ENCODE results near the gene PTPRN2.
A peak's percentile ranks its signal among the peaks of the same experiment; 100 is the strongest.

Gene PTPRN2

DNA sequence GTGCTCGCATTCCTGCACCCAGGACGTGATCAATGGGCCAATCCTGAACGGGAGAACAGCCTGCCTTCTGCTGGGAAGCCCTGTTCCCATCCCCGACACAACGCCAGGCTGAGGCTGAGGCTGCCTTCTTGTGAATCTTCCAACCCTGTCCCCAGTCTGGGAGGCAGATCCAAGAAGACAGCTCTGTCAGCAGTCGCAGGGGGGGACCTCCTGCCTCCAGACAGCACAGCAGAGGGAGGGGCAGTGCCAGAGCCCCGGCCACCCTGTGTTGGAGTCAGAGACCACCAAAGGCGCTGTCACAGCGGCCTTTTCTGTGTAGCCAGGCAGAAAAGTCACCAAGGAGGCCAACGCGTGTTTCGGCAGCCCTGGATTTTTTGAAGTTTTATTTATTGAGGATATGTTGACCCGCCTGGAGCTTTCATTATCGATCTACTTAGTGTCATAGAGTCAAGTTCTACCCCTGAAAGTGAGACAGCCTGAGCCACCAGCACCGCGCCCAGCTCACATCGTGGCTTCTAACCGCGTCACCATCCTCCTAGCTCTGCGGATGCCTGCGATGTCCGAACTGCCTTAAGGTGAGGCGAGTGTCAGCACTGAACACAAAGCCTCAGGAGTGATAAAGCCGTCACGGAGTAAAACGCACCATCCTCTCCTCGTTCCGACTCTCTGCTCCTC lies 86.1 kb downstream of the PTPRN2 start:
- FAIRE-seq, result no peak
- no peak for DNase-seq (ENCODE audit: insufficient read length, low spot score)
- TF ChIP-seq POLR2A (IDR thresholded peaks at IDR 0.05; ENCODE audit: low read depth, low read length), result no peak

DNA sequence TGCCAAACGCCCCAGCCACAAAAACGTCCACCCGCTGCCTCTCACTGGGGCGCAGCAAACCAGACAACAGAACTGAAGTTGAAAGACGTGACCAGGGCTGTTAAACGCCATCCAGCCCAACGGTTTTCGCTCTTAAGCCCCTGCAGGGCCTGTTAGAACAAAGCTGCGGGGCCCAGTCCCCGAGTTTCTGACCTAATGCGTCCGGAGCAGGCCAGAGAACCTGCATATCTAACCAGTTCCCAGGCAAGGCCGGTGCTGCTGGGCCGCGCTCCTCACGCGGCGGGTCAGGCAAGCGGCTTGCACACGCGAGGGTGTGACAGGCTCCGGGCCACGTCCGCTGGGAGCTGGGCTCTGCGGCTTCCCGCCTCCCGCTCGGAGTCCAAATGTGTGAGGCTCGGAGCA lies 87.0 kb downstream of the PTPRN2 start:
- no peak for DNase-seq (ENCODE audit: insufficient read length, low spot score)
- no peak for FAIRE-seq
- no peak for TF ChIP-seq POLR2A (IDR thresholded peaks at IDR 0.05; ENCODE audit: low read depth, low read length)

DNA sequence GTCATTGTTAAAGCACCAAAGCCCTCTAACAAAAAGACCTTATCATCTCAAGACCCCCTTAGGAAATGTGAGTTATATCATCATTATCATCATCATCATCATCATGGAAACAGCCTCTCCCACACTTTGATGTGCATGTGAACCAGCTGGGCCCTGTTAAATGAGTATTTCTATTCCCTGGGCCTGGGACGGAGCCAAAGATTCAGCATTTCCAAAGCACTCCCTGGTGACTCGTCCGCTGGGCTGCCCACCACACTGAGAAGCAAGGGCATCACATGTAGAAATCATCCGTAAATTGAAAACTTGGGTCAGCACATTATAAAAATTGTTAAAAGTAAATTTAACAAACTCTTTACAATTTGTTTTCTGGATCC lies 88.6 kb downstream of the PTPRN2 start:
- no peak for TF ChIP-seq POLR2A (IDR thresholded peaks at IDR 0.05; ENCODE audit: low read depth, low read length)
- FAIRE-seq (no peak), DNase-seq (ENCODE audit: insufficient read length, low spot score) (no peak)

DNA sequence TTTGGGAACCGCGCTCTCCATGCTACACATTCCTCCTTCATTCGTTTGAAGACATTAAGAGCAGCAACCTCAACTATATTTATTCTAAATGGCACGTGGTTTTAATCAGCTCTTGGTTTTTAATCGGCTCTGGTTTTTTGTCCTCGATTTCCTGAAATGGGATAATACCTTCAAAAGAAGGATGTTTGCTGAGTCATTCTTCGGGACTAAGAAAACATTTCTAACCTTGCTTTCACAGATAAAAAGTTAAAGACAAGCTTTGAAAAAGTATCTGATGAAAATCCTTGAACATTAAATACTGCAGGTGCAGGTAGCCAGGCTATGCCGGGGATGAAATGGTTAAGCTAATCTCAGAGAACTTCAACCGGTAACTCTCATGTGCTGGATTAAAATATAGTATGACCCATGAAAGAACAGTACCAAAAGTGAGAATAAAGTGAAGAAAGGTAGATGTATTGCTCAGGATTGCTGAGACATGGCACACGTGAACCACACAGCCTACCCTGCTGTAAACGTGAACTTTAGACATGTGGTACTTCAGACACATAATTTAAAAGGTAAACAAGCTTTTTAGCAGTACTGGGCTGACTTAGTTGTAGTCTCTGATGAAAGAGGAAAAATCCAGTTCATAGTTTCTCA lies 89.1 kb downstream of the PTPRN2 start:
- TF ChIP-seq POLR2A (IDR thresholded peaks at IDR 0.05; ENCODE audit: low read depth, low read length), result no peak
- FAIRE-seq (no peak), DNase-seq (ENCODE audit: insufficient read length, low spot score) (no peak)

DNA sequence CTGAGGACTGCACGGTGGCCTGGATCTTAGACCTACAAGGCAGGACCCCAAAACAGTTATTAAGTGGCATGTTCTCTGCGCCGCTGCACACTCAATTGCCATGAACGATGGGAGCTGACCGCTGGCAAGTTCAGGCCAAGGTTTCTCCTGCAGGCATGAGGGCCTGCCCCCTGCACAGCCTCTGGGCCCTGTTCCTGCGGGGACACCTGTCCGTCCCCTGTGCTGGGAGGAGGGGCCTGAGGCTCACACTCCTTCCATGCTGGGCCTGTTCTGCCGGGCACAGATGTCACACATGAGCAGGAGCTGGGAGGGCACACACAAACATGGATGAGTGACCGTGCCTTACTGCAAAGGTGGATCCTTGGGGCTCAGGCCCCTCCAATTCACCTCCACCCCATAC lies 90.0 kb downstream of the PTPRN2 start:
- DNase-seq (ENCODE audit: insufficient read length, low spot score) (no peak), FAIRE-seq (no peak)
- no peak for TF ChIP-seq POLR2A (IDR thresholded peaks at IDR 0.05; ENCODE audit: low read depth, low read length)

DNA sequence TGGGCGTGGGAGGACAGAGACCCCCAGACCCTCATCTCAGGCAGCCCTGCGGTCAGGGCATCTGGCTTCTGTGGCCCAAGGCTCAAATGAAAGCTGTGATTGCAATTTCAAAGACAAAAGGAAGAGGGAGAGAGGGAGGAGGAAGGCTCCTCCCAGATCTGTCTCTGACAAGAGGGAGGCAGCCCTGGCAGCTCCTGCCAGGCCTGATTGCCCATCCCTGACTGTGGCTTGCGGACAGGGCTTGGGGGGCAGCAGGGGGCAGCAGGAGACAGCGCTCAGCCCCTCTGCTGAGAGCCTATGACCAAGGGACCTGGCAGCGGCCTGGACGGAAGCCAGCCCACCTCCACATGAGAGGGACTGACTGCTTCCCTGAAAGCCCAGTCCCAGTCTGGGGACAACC lies 91.8 kb downstream of the PTPRN2 start:
- no peak for TF ChIP-seq POLR2A (IDR thresholded peaks at IDR 0.05; ENCODE audit: low read depth, low read length)
- FAIRE-seq, result no peak
- DNase-seq (ENCODE audit: insufficient read length, low spot score), result peak; percentile 70

DNA sequence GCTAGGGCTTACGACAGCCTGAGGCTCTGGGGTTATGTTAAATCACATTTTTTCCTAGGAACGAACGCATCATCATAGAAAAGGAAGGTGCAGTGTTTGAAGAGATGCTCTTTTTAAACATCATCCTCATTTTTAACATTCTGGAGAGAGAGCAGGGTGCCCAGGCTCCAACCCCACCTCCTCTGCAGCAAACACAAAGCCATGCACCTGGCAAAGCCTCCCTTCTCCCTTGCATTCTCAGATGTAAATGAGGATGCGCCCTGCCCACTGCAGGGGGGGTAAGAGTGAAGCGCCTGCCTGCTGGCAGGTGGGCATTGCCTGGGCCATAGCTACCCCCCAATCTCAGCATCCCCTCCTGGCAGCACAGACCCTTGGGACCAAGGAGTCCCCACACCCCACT lies 92.4 kb downstream of the PTPRN2 start:
- no peak for FAIRE-seq
- TF ChIP-seq POLR2A (IDR thresholded peaks at IDR 0.05; ENCODE audit: low read depth, low read length), result no peak
- DNase-seq (ENCODE audit: insufficient read length, low spot score), result no peak

DNA sequence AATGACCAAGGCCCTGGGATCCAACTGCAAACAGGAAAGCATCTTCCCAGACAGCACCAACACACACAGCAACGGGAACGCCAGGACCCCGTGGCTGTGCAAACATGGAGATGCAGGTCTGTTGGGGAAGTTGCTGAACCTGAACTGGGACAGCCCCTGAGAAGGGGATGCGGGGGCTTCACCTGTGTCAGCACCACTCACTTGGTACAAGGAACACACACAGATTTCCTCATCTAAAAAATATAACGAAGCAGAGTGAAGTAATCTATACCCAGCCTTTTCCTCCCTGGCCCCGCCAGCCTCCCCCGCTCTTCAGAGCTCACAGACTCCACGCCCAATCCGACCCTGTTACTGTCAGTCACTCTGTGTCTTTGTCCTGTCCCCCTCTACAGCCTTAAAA lies 93.0 kb downstream of the PTPRN2 start:
- DNase-seq (ENCODE audit: insufficient read length, low spot score) (no peak), FAIRE-seq (no peak)
- TF ChIP-seq POLR2A (IDR thresholded peaks at IDR 0.05; ENCODE audit: low read depth, low read length), result no peak

DNA sequence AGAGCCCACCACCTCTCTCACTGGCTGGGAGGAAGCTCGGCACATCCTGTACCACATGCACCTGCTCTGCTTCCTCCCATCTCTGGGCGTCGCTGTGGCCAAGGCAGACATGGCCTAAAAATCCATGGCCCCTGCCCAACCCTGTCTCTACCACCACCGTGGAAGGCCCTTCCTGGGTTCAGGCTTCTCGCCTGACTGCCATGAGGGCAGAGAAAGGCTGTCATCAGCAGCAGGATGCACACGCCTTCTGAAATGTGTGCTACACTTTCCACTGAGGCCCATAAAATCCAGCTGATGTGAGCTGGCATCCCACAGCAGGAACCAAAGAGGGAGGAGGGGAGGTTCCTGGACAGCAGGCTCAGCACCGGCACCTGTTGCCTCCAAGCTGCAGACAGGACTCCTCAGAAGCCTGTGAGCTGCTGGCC lies 93.4 kb downstream of the PTPRN2 start:
- FAIRE-seq (no peak), DNase-seq (ENCODE audit: insufficient read length, low spot score) (no peak)
- no peak for TF ChIP-seq POLR2A (IDR thresholded peaks at IDR 0.05; ENCODE audit: low read depth, low read length)

DNA sequence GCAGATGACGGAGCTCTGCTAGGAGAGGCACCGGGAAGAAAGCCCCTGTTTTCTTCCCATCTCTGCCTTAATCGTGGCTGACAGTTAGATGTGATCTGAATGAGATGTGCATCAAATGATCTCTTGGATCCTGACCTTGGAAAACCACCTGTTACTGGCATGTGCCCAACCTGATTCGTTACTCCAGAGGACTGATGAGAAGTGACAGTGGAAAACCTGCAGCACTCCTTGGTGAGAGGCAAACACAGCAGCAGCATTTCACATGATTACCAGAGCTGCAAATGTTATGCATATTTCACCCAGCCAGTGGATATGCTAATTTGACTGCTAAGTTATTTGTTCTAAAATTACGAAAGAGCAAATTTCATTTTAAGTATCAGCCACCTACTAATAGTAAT lies 95.3 kb downstream of the PTPRN2 start:
- DNase-seq (ENCODE audit: insufficient read length, low spot score) (no peak), FAIRE-seq (no peak)
- TF ChIP-seq POLR2A (IDR thresholded peaks at IDR 0.05; ENCODE audit: low read depth, low read length), result no peak

DNA sequence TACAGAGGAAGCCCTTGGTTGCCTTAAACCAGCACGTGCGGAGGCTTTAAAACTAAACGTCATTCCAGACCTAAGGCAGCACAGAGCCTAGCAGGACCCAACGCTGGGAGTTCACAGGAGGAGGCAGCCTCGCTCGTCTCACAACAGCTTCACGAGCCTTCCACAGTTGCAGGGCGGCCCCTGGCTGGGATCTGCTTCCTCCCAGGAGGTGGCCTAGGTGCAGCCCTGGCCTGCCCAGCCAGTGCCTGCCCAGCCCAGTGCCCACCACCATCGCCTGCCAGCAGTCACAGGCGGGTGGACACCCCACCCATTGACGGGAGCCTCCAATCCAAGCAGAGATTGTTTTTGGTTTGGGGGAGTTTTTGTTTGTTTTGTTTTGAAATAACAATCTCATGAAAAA lies 96.5 kb downstream of the PTPRN2 start:
- FAIRE-seq, result no peak
- DNase-seq (ENCODE audit: insufficient read length, low spot score), result no peak
- TF ChIP-seq POLR2A (IDR thresholded peaks at IDR 0.05; ENCODE audit: low read depth, low read length), result no peak

DNA sequence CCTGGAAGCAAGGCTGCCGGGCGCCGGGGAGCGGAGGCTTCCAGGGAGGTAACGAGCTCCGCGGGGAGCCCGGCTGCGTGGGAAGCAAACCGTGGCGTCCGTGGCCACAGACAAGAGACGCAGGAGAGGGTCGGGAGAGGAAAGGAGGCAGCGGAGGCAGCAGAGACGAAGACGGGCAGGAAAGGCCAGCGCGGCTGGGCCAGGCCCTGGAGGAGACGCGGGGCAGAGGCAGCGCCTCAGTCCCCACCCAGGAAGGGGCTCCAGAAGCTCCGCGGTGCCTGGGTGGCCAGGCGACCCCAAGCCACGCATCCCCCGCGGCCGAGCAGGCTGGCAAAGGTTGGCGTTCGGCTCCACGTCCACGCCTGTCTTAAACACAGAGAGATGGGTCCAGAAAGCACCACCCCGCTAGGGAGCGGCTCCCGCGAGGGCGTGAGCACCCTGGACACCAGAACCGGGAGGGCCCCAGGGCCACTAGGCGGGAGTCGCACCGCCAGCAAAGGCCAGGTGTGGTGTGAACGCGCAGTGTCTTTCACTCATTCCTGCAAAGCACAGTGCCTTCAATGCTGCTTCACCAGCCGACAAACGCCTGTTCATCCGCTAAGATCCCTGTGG lies 97.3 kb downstream of the PTPRN2 start:
- TF ChIP-seq POLR2A (IDR thresholded peaks at IDR 0.05; ENCODE audit: low read depth, low read length), result no peak
- DNase-seq (ENCODE audit: insufficient read length, low spot score) (no peak), FAIRE-seq (no peak)

DNA sequence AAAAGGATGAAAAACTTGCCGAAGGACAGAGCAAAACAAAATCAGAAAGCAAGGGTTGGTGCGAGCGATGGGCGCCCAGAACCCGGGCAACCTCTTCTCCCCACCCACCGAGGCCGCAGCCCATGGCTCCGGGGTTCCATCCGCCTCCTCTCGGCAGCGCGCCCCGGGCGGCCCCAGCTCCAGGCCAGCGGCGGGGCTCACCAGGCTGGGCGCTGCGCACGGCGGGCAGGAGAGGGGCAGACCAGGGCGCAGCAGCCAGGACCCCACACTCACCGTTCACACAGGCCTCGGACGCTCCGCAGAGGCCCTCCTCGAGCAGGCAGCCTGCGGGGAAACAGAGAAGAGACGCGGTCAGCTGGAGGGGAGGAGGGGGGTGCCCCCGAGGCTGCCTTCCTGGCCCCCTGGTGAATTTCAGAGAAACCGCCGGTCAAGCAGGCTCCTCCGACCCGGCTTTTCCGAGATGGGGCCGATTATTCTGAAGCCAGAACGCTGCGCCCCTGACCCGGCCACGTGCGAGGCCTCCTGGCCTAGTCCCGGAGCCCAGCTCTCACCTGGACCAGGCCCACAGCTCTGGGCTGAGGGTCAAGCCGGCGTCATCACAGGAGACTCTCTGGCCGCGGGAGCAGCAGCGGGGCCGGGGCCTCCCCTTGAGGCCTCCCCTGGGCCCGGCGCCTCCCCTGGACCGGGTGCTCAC lies 98.0 kb downstream of the PTPRN2 start:
- DNase-seq (ENCODE audit: insufficient read length, low spot score) (no peak), FAIRE-seq (no peak)
- no peak for TF ChIP-seq POLR2A (IDR thresholded peaks at IDR 0.05; ENCODE audit: low read depth, low read length)

DNA sequence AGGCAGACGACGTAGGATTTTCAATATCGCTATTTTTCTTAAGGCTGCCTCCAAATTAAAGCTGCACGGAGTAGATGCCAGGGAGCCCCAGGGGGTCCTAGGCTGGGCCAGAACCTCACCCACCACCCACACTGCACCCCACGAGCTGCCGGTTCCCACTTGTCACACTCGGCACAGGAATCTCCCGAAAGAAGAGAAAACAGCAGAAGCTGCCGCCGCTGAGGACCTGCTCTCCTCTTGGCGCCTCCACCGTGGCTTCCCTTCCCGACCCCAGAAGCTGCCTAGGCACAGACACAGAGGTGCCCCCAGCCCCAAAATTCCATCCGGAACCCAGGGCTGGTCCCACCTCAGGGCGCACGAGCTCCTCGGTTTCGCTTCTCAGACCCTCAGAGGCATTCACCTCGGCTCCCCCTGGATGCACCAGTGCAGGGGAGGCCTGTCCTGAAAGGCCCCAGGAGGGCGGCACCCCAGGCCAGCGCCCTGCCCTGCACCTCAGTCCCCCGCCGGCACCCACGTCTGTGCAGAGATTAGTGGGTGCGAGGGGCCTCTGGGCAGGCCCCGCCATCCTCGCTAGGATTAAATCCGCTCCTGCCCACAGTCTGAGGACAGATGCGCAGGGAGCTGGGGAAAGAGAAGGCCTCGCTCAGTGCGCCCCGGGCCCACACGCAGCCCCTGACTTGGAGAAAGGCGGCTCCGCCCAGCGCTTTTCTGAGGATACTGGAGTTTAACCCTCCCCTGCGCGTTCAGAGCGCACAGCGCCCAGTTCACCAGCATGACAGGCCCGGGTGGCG lies 99.2 kb downstream of the PTPRN2 start:
- no peak for FAIRE-seq

More for the DNA sequence above, 99.2 kb downstream of the PTPRN2 start:
- TF ChIP-seq POLR2A (IDR thresholded peaks at IDR 0.05; ENCODE audit: low read depth, low read length), result no peak
- no peak for DNase-seq (ENCODE audit: insufficient read length, low spot score)
